Measurements from ENCODE around the gene ARL15. TPM values are rescaled to one million over a fixed set of nuclear protein-coding genes. Genes with fewer than 3 reads are reported as not detected.

The ARL15 gene
- total and polyA plus RNA-seq, 5 donors from 2014 or later: 16.5 to 27.7 (median 19.1) TPM

- no peaks in the 10 kb centered on the region for H3K4me1 ChIP-seq (ENCODE audit: control insufficient read depth, insufficient read depth, low read length, poor library complexity, severe bottlenecking)
- ATAC-seq (ENCODE audit: low read depth in 2 of 2): no peak
- H3K4me3 Mint-ChIP-seq: no peak overlapping the region
- no peak overlapping the region for H3K27ac Mint-ChIP-seq
- H3K9me3 ChIP-seq (ENCODE audit: control insufficient read depth in 2 of 2, low read length in 2 of 2): no peaks in the 10 kb centered on the region
- peaks cover 4% of the 10 kb centered on the region for H3K27me3 Mint-ChIP-seq
- H3K27ac ChIP-seq (ENCODE audit: insufficient read depth, low read length, poor library complexity, severe bottlenecking): no peak overlapping the region
- no peaks in the 10 kb centered on the region for H3K36me3 ChIP-seq (ENCODE audit: control insufficient read depth, insufficient read depth, low read length)
- H3K4me1 Mint-ChIP-seq: peaks cover 0 to 2% (median 0%) of the 10 kb centered on the region in 4 donors
- H3K27me3 ChIP-seq (ENCODE audit: control insufficient read depth, insufficient read depth, low read length): no peaks in the 10 kb centered on the region
- no peak for DNase-seq
- no peak overlapping the region for H3K4me3 ChIP-seq (ENCODE audit: low read depth, low read length)
- H3K36me3 Mint-ChIP-seq: peaks cover 10% of the 10 kb centered on the region
- no peaks in the 10 kb centered on the region for H3K9me3 Mint-ChIP-seq
These were observed 382.6 kb downstream of the ARL15 start for GRCh38 chr5:53927668-53928247.

DNA sequence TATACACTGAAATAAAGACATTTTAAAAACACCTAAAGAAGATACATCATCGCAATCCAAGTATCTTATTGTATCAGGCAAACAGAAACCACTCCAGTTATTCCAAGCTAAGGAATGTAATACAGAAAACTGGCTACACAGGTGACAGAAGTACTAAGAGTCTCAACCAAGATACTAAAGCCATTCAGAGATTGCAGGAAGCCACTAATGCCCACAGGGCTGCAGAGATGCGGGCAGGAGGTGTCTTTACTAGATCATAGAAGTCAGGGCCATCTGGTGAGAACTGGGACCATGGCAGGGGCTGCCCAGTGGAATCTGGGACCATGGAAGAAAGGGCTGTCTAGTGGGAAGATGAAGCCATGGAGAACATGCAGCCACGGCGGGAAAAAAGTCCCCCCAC, 384.3 kb downstream of the ARL15 start:
- no peak for ATAC-seq (ENCODE audit: low read depth in 2 of 2)
- no peak for DNase-seq

DNA sequence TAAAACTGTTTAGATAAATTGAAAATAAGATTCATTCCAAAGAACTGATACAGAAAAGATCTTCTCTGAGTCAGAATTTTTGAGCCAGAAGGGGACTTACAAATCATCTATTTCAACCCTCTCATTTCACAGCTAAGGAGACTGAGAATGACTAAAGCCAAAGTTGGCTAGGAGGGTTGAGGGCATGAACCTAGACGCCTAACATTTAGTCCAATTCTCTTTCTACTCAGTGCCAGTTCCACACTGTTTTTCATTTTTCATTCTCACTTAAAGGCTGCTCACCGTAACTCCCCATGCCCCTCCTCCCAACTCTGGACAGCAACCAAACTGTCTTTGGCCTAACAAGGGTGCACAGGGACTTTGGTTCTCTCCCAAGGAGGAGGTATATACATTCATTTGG, 386.0 kb downstream of the ARL15 start:
- Mint-ChIP-seq H3K9me3 (no peaks in the 10 kb centered on the region), H3K27ac (no peak overlapping the region), H3K4me3 (no peak overlapping the region), H3K27me3 (peaks cover 4% of the 10 kb centered on the region), H3K4me1 (peaks cover 0 to 2% (median 0%) of the 10 kb centered on the region in 4 donors), H3K36me3 (peaks cover 13% of the 10 kb centered on the region)
- H3K36me3 ChIP-seq (ENCODE audit: control insufficient read depth, insufficient read depth, low read length): no peaks in the 10 kb centered on the region
- no peaks in the 10 kb centered on the region for H3K27me3 ChIP-seq (ENCODE audit: control insufficient read depth, insufficient read depth, low read length)
- H3K4me3 ChIP-seq (ENCODE audit: low read depth, low read length): no peak overlapping the region
- DNase-seq (no peak), ATAC-seq (ENCODE audit: low read depth in 2 of 2) (no peak)
- H3K4me1 ChIP-seq (ENCODE audit: control insufficient read depth, insufficient read depth, low read length, poor library complexity, severe bottlenecking): no peaks in the 10 kb centered on the region
- no peaks in the 10 kb centered on the region for H3K9me3 ChIP-seq (ENCODE audit: control insufficient read depth in 2 of 2, low read length in 2 of 2)
- no peak overlapping the region for H3K27ac ChIP-seq (ENCODE audit: insufficient read depth, low read length, poor library complexity, severe bottlenecking)

More for the DNA sequence above, 384.3 kb downstream of the ARL15 start:
- H3K9me3 ChIP-seq (ENCODE audit: control insufficient read depth in 2 of 2, low read length in 2 of 2): no peaks in the 10 kb centered on the region
- no peak overlapping the region for H3K27ac ChIP-seq (ENCODE audit: insufficient read depth, low read length, poor library complexity, severe bottlenecking)
- H3K4me3 ChIP-seq (ENCODE audit: low read depth, low read length): no peak overlapping the region
- no peak overlapping the region for H3K27ac Mint-ChIP-seq
- peaks cover 13% of the 10 kb centered on the region for H3K36me3 Mint-ChIP-seq
- no peaks in the 10 kb centered on the region for H3K36me3 ChIP-seq (ENCODE audit: control insufficient read depth, insufficient read depth, low read length)
- H3K4me3 Mint-ChIP-seq: no peak overlapping the region
- no peaks in the 10 kb centered on the region for H3K27me3 ChIP-seq (ENCODE audit: control insufficient read depth, insufficient read depth, low read length)
- no peaks in the 10 kb centered on the region for H3K4me1 ChIP-seq (ENCODE audit: control insufficient read depth, insufficient read depth, low read length, poor library complexity, severe bottlenecking)
- peaks cover 4% of the 10 kb centered on the region for H3K27me3 Mint-ChIP-seq
- H3K9me3 Mint-ChIP-seq: no peaks in the 10 kb centered on the region
- peaks cover 0 to 2% (median 0%) of the 10 kb centered on the region in 4 donors for H3K4me1 Mint-ChIP-seq

DNA sequence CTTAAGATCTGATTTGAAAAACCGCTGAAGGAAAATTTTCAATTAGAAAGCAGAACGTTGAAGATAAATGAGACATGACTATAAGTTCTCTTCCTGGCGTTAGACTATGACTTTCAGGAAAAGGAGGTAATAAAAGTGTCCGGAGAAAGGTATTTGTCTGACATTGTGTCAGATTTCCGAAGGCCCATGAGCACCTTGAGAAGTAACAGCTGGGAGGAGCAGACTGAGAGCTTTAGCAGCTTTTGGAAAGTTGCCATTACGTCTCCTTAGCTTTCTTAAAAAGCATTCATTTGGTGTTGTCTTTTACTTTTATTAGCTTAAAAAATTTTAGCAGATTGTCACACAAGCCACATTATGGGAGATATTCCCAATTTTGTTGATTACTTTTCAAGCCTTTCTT, 386.4 kb downstream of the ARL15 start:
- Mint-ChIP-seq H3K9me3 (no peaks in the 10 kb centered on the region), H3K4me3 (no peak overlapping the region), H3K27ac (no peak overlapping the region), H3K27me3 (peaks cover 4% of the 10 kb centered on the region), H3K4me1 (peaks cover 0 to 2% (median 0%) of the 10 kb centered on the region in 4 donors), H3K36me3 (peaks cover 13% of the 10 kb centered on the region)
- no peak for DNase-seq
- no peak overlapping the region for H3K27ac ChIP-seq (ENCODE audit: insufficient read depth, low read length, poor library complexity, severe bottlenecking)
- no peak for ATAC-seq (ENCODE audit: low read depth in 2 of 2)
- no peak overlapping the region for H3K4me3 ChIP-seq (ENCODE audit: low read depth, low read length)
- no peaks in the 10 kb centered on the region for H3K9me3 ChIP-seq (ENCODE audit: control insufficient read depth in 2 of 2, low read length in 2 of 2)
- no peaks in the 10 kb centered on the region for H3K4me1 ChIP-seq (ENCODE audit: control insufficient read depth, insufficient read depth, low read length, poor library complexity, severe bottlenecking)
- no peaks in the 10 kb centered on the region for H3K27me3 ChIP-seq (ENCODE audit: control insufficient read depth, insufficient read depth, low read length)
- no peaks in the 10 kb centered on the region for H3K36me3 ChIP-seq (ENCODE audit: control insufficient read depth, insufficient read depth, low read length)

DNA sequence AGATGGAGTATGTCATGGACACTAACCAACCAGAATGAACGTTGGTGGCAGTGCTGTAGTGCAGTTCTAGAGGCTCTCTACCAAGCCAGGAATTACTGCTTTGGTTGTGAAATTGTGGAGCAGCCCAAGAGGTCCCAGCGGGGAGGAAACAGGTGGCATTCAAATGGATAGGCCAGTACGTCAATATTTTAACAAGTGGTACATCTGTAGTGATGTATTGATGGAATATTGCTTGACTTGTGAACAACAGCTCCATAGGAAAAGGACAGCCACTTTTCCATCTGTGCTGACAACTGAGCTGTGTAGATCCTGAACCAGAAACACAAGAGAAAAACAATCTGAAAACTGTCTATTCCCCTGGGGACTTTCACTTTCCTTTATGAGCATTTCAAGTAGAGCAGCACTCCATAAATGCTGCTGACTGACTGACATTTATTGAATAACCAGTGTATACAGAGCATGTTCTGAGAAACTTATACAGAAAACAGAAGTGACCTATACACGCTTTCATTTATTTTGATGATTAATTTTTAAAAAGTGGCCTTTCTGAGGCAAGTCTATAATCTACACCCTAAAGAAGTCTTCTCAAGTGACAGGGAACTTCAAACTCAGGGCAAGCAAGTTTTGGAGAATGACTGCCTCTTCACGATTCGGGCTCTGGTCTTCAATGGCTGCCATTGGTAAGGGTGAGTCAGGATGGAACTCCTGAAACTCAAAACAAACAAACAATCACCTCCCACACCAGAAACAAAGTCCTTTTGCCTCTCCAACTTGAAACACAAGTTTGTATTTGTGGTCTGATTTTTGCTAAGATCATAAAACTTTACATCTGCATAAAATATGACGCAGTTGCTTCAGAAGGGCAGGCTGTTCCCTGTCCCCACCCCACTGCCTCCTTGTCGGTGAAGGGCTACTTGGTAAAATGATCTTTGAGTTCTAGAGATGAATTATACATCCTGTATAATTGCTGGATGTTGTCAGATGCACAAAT, 387.6 kb downstream of the ARL15 start:
- ATAC-seq (ENCODE audit: low read depth in 2 of 2): no peak

GRCh38 chr5:53917826-53918225, 392.5 kb downstream of the ARL15 start:
- no peaks in the 10 kb centered on the region for H3K36me3 ChIP-seq (ENCODE audit: control insufficient read depth, insufficient read depth, low read length)
- no peaks in the 10 kb centered on the region for H3K27me3 ChIP-seq (ENCODE audit: control insufficient read depth, insufficient read depth, low read length)
- peaks cover 4% of the 10 kb centered on the region for H3K36me3 Mint-ChIP-seq
- ATAC-seq (ENCODE audit: low read depth in 2 of 2): no peak
- no peak overlapping the region for H3K27ac ChIP-seq (ENCODE audit: insufficient read depth, low read length, poor library complexity, severe bottlenecking)
- no peak overlapping the region for H3K27ac Mint-ChIP-seq
- H3K27me3 Mint-ChIP-seq: no peaks in the 10 kb centered on the region
- H3K4me3 ChIP-seq (ENCODE audit: low read depth, low read length): no peak overlapping the region
- no peak overlapping the region for H3K4me3 Mint-ChIP-seq
- no peaks in the 10 kb centered on the region for H3K9me3 Mint-ChIP-seq
- no peaks in the 10 kb centered on the region for H3K4me1 ChIP-seq (ENCODE audit: control insufficient read depth, insufficient read depth, low read length, poor library complexity, severe bottlenecking)
- H3K9me3 ChIP-seq (ENCODE audit: control insufficient read depth in 2 of 2, low read length in 2 of 2): no peaks in the 10 kb centered on the region
- no peak for DNase-seq
- peaks cover 0 to 2% (median 0%) of the 10 kb centered on the region in 4 donors for H3K4me1 Mint-ChIP-seq

More for the DNA sequence above, 387.6 kb downstream of the ARL15 start:
- H3K4me1 ChIP-seq (ENCODE audit: control insufficient read depth, insufficient read depth, low read length, poor library complexity, severe bottlenecking): no peaks in the 10 kb centered on the region
- no peak for DNase-seq
- Mint-ChIP-seq H3K4me1 (peaks cover 0 to 2% (median 0%) of the 10 kb centered on the region in 4 donors), H3K27me3 (peaks cover 4% of the 10 kb centered on the region), H3K36me3 (peaks cover 13% of the 10 kb centered on the region), H3K4me3 (no peak overlapping the region), H3K9me3 (no peaks in the 10 kb centered on the region), H3K27ac (no peak overlapping the region)
- H3K9me3 ChIP-seq (ENCODE audit: control insufficient read depth in 2 of 2, low read length in 2 of 2): no peaks in the 10 kb centered on the region
- H3K27ac ChIP-seq (ENCODE audit: insufficient read depth, low read length, poor library complexity, severe bottlenecking): no peak overlapping the region
- H3K4me3 ChIP-seq (ENCODE audit: low read depth, low read length): no peak overlapping the region
- no peaks in the 10 kb centered on the region for H3K36me3 ChIP-seq (ENCODE audit: control insufficient read depth, insufficient read depth, low read length)
- H3K27me3 ChIP-seq (ENCODE audit: control insufficient read depth, insufficient read depth, low read length): no peaks in the 10 kb centered on the region

- DNase-seq (no peak), ATAC-seq (ENCODE audit: low read depth in 2 of 2) (no peak)
- no peaks in the 10 kb centered on the region for H3K27me3 ChIP-seq (ENCODE audit: control insufficient read depth, insufficient read depth, low read length)
- no peak overlapping the region for H3K27ac Mint-ChIP-seq
- no peaks in the 10 kb centered on the region for H3K9me3 Mint-ChIP-seq
- peaks cover 7% of the 10 kb centered on the region for H3K36me3 Mint-ChIP-seq
- H3K4me1 ChIP-seq (ENCODE audit: control insufficient read depth, insufficient read depth, low read length, poor library complexity, severe bottlenecking): no peaks in the 10 kb centered on the region
- no peak overlapping the region for H3K4me3 Mint-ChIP-seq
- H3K27me3 Mint-ChIP-seq: no peaks in the 10 kb centered on the region
- H3K9me3 ChIP-seq (ENCODE audit: control insufficient read depth in 2 of 2, low read length in 2 of 2): no peaks in the 10 kb centered on the region
- no peak overlapping the region for H3K27ac ChIP-seq (ENCODE audit: insufficient read depth, low read length, poor library complexity, severe bottlenecking)
- H3K4me3 ChIP-seq (ENCODE audit: low read depth, low read length): no peak overlapping the region
- H3K36me3 ChIP-seq (ENCODE audit: control insufficient read depth, insufficient read depth, low read length): no peaks in the 10 kb centered on the region
- H3K4me1 Mint-ChIP-seq: peaks cover 0 to 2% (median 0%) of the 10 kb centered on the region in 4 donors
These were observed 393.3 kb downstream of the ARL15 start for GRCh38 chr5:53917095-53917494.
